GM21381 (cell line): ENCODE results near the gene RHBG.

Experiments used
- ATAC-seq: cut with Tn5 transposase; IDR thresholded peaks from one replicate; pipeline ENCODE4 v1.9.1; 2021; ENCODE audit warnings: mild to moderate bottlenecking, moderate library complexity; ENCODE audit not compliant: unreplicated experiment

Gene RHBG

DNA sequence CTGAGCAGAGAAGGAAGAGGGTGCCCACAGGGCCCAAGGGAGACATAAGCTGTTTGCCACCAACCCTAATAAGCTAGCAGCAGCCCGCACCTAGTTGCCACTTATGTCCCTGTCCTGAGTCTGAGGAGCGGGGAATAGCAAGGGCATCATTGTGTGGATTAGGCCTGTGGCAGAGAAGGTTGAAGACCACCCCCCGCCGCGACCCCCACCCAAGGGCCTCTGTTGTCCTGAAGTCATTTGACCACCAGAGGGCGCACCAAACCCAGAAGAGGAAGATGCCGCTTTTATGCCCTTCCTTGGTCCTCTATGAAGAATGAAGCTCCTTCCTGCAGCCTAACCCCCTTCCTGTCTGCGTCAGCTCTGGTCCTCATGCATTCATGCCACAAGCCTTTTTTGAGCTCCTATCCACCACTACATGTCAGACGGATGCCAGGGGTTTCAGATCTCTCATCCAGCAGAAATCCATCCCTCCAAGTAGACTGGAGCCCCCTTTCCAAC is 16.6 kb downstream of the RHBG start:
- ATAC-seq = no peak

DNA sequence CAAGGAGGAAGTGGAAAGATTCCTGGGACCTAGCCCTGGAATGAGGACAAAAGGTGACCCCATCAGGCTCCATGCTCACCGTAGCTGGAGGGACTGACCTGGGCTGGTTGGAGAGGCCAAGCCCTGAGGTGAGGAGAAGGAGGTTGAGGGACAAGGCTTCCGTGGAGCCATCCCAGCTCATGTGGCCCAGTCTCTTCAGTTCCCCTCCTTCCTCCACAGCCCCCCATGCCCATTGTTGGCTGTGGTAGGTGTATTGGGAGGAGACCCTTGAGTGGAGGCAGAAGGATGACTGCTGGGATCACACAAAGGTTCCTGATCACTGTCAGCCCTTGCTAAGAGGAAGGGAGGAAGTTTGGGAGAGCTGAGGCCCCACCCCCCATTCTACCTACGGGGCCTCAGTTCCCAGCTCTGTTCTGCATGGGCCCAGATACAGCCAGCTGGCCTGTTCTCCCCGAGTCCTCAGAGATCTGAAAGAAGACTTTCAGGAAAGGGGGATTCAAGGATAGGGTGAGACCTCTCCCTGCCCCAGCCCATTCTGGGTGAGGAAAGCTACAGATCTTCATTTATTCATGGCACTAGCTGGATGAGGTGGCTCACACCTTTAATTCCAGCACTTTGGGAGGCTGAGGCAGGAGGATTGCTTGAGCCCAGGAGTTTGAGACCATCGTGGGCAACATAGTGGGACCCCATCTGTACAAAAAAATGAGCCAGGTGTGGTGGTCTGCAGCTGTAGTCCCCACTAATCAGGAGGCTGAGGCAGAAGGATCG is 17.3 kb downstream of the RHBG start:
- no peak for ATAC-seq

DNA sequence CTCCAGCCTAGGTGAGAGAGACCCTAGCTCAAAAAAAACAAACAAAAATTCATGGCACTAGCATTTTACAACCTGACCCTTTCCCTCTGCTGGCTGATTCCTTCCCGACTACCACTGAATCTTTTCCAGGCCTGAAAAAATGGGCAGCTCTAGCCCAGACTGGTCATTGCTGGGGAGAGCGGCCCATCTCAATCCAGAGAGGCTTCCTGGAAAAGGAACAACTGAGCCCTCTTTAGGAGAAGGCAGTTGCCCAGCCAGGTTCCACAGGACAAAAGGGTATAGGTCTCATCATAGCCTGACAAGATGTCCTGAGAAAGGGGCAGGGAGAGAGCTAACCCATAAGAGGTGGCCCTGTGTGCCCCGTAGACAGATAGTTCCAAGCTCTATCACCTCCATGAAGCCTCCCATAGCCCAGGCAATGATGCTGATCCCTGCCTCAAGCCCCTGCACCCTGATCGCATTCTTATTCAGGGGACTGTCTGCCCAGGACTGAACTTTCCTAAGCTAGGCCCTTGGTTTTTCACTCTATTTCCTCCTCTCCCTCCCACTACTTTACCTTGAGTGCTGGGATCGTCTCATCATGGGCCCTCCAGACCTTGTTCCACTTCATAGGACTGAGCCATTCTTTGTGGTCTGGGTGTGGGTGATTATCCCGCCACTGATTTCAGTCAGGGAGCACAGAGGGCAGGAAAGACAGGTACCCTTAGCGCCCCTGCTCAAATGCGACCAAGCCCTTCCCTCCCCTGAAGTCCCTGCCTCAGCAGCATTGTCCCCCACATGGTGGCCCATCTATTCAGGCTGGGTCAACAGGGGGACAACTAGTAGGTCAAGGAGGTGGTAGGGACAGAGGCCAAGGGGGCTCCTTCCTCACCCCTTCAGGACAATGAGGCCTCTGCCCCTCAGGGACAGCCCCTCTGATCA is 18.2 kb downstream of the RHBG start:
- no peak for ATAC-seq

DNA sequence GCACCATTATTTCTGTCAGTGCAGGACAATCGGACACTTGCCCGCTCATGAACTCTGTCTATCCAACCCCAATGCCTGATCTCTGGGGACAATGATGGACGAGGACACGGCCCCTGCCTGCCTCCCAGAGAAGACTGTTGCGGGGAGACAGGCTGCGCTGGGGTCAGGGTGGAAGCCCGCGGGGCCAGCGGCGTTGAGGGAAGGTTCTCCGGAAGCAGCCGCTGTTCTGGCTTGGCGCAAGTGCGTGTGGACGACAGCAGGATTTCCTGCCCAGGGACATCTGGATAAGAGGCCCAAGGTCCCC is 18.8 kb downstream of the RHBG start:
- ATAC-seq = no peak

DNA sequence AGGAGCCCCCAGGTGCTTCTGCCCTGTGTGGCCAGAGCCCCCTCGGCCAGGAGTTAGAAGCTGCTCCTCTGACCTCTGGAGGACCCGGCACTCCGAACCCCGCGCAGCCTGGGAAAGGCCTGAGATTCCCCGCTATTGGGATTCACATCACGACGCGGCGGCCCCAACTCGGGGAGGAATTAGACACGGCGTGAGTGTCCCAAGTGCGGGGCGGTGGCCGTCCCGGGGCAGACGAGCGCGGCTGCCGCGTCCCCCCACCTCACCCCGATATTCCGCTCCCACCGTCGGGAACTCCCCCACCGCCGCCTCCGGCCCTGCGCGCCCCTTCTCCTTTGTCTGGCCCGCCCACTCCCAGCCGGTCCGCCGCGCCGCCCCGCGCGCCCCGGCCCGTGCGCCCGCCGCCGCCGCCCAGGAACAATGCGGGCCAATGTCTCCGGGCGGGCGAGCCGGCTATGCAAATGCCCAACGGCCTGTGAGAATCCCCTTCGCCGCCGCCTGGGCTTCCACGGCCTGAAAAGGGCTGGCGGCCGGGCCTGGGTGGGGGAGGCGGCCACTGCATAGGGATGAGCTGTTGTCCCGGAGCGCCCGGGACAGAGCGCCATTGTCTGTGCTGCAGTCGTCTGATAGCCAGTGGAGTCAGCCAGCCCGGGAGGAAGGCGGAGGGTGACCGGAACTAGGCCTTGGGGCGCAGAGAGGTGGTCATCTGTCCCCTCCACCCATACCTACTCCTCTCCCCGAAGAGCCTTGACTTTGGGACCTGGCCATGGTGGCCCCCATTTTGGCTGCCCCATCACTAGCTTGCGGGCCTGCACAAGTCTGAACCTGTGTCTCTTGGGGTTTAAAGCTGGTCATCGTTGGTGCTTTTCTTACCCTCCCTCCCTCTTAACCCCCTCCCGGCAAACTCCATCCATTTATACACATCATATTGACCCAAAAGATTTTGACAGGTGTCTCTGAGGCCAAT is 19.4 kb downstream of the RHBG start:
- no peak for ATAC-seq

DNA sequence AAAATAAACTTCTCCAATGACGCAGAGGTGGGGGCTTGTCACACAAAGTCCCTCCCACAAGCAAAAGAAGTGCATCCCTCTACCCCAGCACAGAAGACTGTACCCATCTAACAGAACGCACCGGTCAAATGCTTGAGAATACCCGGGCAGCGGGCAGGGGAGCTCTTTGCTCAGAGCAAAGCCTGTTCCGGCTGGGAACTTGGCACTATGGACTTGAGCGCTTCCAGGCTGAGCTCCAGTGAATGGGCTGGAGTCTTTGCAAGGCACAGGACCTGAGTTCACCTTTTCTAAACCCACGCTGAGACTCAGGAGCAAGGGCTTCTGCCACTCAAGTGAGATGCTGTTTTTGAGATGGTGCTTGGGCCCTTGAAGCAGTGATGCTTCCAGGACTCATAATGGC is 20.3 kb downstream of the RHBG start:
- ATAC-seq = no peak

DNA sequence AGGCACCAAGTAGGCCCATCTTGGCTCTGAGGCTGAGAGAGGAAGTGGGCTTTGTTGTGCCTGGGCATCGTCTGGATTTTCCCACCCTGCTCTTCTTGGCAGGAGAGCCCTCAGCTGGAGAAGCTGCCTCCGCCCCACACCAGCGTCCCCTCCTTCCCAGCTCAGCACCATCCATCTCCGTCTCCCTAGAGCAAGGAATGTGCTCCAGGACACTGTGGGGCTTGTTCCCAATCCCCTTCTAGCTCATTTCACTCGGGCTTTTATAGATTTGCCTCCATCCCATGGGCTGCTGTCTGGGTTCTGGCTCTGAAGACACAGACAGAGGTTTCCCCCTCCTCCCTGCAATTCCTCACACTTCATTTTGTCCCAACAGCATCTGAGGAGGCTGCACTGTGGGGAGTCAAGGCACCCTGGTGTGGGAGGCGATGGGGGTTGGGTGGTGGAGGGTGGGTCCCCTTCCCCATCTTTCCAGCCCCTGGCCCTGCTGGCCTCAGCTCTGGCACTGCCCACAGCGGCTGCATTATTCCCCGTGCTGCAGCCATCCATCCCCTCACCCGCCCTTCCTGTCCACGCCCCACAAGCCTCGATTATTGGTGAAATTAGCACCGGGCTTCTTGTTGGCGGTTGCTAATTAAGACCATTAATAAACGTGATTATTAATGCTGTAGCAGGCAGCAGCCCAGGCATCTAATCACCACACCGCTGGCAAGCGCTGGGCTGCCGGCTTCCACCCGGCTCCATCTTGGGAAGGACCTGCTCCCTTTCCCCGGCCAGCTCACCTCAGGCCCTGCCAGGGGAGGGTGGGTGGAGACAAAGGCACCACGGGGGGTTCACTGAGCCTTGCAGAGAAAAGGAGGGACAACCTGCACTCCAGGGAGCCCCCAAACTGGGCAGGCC is 21.7 kb downstream of the RHBG start:
- no peak for ATAC-seq

DNA sequence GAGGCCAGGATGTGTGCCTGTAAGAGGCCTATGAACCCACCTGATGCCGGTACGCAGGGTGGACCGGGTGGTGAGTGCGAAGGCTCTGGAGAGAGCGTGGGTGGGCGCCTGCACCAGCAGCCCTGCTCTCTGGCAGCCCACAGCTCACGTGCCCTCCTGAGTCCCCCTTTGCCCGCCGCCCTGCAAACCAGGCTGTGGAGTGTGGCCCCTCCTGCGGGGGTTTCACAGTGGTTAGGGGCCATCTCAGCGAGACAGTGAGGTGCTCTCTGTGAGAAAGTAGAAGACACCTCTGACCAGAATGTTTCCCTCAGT is 22.3 kb downstream of the RHBG start:
- ATAC-seq = no peak

DNA sequence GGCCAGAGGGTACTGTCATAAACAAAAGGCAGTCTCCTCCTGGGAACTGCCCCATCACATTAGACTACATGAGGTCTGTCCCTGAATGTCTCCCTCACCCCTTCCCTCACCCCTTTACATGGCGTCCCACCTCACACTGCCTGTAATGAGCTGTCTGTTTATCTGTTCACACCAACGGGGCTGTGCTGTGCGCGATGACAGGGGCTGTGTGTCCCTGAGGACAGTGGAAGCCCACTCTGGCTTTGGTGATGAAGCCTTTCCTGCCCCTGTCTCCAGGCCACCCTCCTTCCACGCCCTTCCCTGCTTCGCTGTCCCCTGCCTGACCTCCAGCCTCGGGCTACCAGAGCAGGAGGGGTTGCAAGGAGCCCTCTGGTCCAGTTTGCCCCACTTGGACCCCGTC is 22.7 kb downstream of the RHBG start:
- ATAC-seq = no peak

DNA sequence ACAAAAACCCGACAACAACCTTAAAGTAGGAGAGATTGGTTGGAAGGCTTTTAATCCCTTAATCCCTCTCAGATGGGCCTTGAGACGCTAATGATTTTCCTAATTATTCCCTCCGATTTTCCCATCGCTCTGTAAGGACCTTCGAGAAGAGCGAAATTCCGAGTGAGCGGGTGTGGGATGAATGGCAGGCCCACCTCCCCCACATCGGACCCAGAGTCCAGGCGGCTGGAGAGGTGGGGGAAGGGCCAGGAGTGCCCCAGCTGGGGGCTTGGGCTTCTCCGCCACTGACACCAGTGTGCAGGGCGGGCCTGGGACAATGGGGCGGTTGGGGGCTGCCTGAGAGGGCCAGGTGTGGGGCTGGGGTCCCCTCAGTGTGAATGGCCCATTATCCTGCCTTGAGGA is 23.4 kb downstream of the RHBG start:
- no peak for ATAC-seq

DNA sequence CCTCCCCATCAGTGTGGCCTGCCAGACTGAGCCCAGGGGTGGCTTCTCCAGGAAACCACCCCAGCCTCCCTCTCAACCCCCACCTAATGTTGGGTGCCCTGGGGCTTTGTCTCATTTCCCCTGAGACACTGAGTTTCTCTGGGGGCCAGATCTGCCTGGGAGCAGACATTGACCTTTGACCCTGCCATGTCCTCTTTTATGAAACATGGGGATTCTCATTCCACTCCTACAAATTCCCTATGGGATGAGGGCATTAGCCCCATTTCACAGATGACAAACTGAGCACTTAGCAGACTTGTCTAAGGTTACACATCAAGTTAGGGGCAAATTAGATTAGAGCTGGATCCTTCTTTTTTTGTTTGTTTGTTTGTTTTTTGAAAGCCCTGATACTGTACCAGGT is 24.1 kb downstream of the RHBG start:
- ATAC-seq = no peak

DNA sequence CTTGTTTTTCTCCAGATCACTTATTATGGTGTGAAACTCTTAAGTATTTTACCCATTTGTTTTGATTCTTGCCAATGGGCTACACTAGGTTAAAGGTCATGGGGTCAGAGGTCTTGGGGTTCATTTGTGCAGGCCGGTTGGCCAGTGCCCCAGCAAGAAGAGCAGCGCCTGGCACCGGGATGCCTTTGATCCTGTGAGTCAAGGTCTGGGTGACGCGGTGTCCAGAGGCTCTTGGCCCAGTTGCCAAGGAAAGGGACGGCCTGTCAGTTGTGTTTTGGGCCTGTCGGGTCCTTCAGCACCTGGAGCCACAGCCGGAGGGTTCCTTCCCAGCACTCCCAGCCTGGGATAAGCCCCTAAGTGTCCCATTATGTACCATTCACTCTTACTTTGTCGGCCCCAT is 25.1 kb downstream of the RHBG start:
- no peak for ATAC-seq

DNA sequence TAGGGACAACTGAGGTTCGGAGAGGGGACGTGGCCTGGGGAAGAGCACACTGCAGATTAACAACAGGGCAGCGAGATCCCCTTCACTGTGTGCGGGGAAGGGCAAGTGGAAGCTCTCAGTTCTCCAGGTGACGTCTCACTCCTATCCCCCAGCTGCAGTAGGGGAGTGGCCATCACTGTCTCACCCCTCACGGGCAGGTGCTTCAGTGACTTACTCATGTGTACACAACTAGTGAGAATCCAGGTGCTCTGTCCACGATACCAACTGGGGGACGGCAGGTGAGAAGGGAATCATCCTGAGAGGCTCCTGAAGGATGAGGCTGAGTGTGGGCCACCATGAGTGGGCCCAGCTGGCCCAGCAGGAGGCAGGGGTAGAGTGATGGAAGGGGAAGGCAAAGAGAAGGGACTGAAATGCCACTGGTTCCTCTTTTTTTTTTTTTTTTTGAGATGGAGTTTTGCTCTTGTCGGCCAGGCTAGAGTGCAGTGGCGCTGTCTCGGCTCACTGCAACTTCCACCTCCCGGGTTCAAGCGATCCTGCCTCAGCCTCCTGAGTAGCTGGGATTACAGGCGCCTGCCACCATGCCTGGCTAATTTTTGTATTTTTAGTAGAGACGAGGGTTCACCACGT is 25.9 kb downstream of the RHBG start:
- no peak for ATAC-seq

DNA sequence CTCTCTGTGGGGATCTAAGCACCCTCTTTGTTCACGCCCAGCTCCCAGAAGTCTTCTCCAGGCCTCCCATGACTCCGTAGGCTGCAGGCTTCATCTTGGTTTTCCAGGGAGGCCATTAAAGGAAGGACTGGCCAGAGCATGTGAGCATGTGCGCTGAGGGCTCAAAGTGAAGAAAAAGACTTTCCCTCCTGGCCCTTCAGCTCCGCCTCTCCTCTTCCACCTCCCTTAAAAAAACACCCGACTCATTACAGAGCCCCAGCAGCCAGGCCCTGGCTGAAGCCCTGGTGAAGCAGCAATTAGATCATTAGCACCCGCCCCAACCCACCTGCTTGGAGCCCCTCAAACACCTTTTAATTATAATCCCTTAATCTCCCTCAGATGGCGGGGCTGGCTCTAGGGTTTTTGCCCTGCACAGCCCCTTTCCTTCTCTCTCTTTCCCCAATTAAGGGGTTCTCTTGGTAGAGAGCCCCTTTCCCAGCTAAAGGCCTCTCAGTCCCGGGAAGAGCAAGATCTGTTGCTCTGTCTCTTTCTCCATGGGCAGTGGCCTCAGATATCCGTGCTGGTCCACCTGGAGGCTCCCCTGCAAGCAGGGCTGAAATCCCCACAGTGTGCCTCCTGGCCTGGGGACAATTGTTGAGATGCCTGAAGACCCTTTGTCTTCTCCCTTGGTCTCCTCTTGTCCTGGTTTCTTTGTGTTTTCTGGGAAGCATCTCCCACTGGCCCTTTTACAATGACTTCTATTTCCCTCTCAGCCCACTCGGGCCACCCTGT is 30.5 kb downstream of the RHBG start:
- ATAC-seq = no peak

DNA sequence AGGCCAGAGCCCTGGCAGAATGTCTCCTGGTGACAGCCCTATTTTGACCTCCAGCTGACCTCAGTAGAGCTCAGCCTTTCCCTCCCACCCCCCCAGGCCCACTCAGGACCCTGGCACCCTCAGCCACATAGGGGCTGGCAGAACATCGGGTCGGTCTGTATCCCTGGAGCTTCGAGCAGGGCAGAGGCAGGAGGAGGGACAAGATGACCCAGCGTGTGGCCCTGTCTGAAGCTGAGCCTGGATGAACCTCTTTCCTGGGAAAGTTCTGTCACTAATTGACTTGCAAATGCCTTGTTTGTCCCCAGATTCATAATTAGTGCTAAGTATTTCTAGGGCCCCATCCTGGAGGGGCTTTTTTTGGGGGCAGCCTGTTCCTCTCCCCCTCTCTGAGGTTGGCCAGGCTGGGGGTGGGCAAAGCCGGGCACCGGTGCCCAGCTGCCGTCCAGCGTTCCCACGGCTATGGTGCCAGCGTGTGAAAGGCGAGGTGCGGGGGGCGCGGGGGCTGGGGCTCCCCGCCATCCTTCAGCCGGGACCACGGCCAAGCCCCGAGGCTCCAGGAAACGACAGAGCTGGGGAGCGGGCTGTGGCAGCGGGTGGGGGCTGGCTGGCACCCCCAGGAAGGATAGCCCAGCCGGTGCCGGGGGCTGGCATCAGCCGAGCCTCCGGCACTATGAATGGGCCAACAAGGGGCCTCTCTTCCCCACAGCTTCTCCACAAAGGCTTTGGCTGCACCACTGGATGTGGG is 31.4 kb downstream of the RHBG start:
- no peak for ATAC-seq

DNA sequence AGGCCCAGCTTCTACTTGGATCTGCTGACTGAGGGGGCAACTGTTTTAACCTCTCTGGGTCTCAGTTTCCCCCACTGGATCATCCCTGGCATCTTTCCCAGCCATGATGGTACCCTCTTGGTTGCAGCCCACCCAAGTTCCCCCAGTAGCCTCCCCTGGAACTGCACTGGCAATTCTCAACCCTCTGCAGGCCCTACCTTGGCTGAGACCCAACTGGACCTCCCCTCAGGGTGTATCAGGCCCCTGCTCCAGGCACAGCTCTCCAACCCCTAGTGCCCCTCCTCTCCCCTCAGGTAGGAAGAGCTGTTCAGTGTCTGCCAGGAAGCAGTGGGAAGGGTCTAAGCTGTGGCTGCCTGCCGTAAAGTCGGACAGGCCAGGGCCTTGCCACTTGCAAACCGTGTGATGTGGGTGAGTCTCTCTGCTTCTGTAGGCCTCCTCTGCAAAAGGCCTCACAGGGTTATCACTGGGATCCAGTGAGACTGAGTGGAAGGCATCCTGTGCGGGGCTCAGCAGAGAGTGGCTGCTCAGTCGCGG is 32.1 kb downstream of the RHBG start:
- ATAC-seq = no peak

DNA sequence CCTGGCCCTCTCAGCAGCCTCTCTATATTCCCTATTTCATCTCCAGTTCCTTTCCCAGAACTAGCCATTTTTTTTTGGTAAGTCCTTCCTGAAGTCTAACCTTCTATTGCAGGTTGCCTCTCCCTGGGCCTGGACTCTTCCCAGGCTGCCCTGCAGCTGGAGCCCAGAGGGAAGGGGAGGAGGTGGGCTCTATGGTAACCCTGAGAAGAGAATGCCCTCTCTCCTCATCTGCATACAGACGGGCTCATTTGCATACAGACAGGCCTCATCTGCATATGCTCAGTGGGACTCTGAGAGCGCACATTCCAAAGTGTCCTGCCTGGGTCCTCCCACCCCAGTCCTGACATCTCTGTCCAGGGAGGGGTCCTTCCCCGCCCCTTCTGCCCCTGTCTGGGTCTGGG is 32.7 kb downstream of the RHBG start:
- no peak for ATAC-seq
